Karpas-422 (cell line): Measurements from ENCODE around the gene NFKBIZ. TPM values are rescaled to one million over a fixed set of nuclear protein-coding genes. Genes with fewer than 3 reads are reported as not detected.

Source experiments
- DNase-seq: peaks from one replicate; pipeline ENCODE4 v3.0.0-alpha.2; 2015
- H2AFZ ChIP-seq: fragments of 200-600 bp; sonication (generic); 2 replicates; pipeline ENCODE4 v1.6.1; 2014; ENCODE audit warnings: antibody characterized with exemption, low read length, mixed read lengths
- H3K27ac ChIP-seq: fragments of 200-600 bp; sonication (generic); 2 replicates; pipeline ENCODE4 v1.5.1; 2014; ENCODE audit warnings: mild to moderate bottlenecking, low read length, moderate library complexity
- H3K27me3 ChIP-seq: fragments of 200-600 bp; sonication (generic); 2 replicates; pipeline ENCODE4 v1.6.1; 2014; ENCODE audit warnings: low read length, mixed read lengths
- H3K36me3 ChIP-seq: fragments of 200-600 bp; sonication (generic); 2 replicates; pipeline ENCODE4 v1.6.1; 2014; ENCODE audit warnings: low read length, mixed read lengths; ENCODE audit not compliant: insufficient read depth
- H3K4me1 ChIP-seq: fragments of 200-600 bp; sonication (generic); 2 replicates; pipeline ENCODE4 v1.6.1; 2014; ENCODE audit warnings: mild to moderate bottlenecking, low read length, mixed read lengths
- H3K4me2 ChIP-seq: fragments of 200-600 bp; sonication (generic); 2 replicates; pipeline ENCODE4 v1.6.1; 2014; ENCODE audit warnings: low read length, low read depth, mild to moderate bottlenecking; ENCODE audit not compliant: poor library complexity, severe bottlenecking
- H3K4me3 ChIP-seq: fragments of 200-600 bp; sonication (generic); 2 replicates; pipeline ENCODE4 v1.5.1; 2014; ENCODE audit warnings: mild to moderate bottlenecking, antibody characterized with exemption, low read length, mixed read lengths
- H3K79me2 ChIP-seq: fragments of 200-600 bp; sonication (generic); 2 replicates; pipeline ENCODE4 v1.6.1; 2014; ENCODE audit warnings: mild to moderate bottlenecking, low read length, mixed read lengths
- H3K9ac ChIP-seq: fragments of 200-600 bp; sonication (generic); 2 replicates; pipeline ENCODE4 v1.6.0; 2014; ENCODE audit warnings: low read length
- H3K9me2 ChIP-seq: fragments of 200-600 bp; sonication (generic), shearing (Covaris generic); replicated peaks from 2 replicates; pipeline ENCODE4 v1.6.0; 2014; ENCODE audit warnings: mild to moderate bottlenecking, low read length, moderate library complexity; ENCODE audit not compliant: insufficient read depth
- H3K9me3 ChIP-seq: fragments of 300-700, 200-600 bp; sonication (generic); 2 replicates; pipeline ENCODE4 v1.6.1; 2014; ENCODE audit warnings: low read length, mixed read lengths
- H4K20me1 ChIP-seq: fragments of 200-600 bp; sonication (generic); 2 replicates; pipeline ENCODE4 v1.6.1; 2014; ENCODE audit warnings: mild to moderate bottlenecking, antibody characterized with exemption, low read length, low read depth; ENCODE audit not compliant: insufficient read depth
- total RNA-seq: library from RNA; depleted of rRNA; stranded (reverse); fragments of >200 nt; shearing (Covaris generic); gene quantifications from 2 replicates; pipeline ENCODE4 v1.2.3, GENCODE V29; 2014; ENCODE audit warnings: low replicate concordance

NFKBIZ gene
- total RNA-seq, 1 experiment from 2014 or later, result 6.3 TPM

- Histone ChIP-seq H3K27ac (no peak overlapping the region), H4K20me1 (no peaks in the 10 kb centered on the region), H3K9me3 (no peaks in the 10 kb centered on the region), H3K79me2 (no peaks in the 10 kb centered on the region), H3K4me1 (no peaks in the 10 kb centered on the region), H3K9me2 (no peaks in the 10 kb centered on the region), H3K36me3 (no peaks in the 10 kb centered on the region), H3K4me2 (no peak overlapping the region), H3K9ac (no peak overlapping the region), H2AFZ (no peak overlapping the region), H3K27me3 (no peaks in the 10 kb centered on the region), H3K4me3 (no peak overlapping the region)
- DNase-seq, result no peak
Measured at GRCh38 chr3:101867511-101867910, 18.2 kb downstream of the NFKBIZ start.

- DNase-seq, result no peak
- H3K79me2 ChIP-seq, result no peaks in the 10 kb centered on the region
- no peak overlapping the region for H2AFZ ChIP-seq
- H3K4me2 ChIP-seq, result no peak overlapping the region
- H3K9me2 ChIP-seq, result no peaks in the 10 kb centered on the region
- H3K36me3 ChIP-seq, result no peaks in the 10 kb centered on the region
- H3K27me3 ChIP-seq, result no peaks in the 10 kb centered on the region
- no peak overlapping the region for H3K27ac ChIP-seq
- no peak overlapping the region for H3K9ac ChIP-seq
- H4K20me1 ChIP-seq, result no peaks in the 10 kb centered on the region
- H3K9me3 ChIP-seq, result no peaks in the 10 kb centered on the region
- H3K4me3 ChIP-seq, result no peak overlapping the region
- H3K4me1 ChIP-seq, result no peaks in the 10 kb centered on the region
Measured at GRCh38 chr3:101867996-101868395, 18.7 kb downstream of the NFKBIZ start.

DNA sequence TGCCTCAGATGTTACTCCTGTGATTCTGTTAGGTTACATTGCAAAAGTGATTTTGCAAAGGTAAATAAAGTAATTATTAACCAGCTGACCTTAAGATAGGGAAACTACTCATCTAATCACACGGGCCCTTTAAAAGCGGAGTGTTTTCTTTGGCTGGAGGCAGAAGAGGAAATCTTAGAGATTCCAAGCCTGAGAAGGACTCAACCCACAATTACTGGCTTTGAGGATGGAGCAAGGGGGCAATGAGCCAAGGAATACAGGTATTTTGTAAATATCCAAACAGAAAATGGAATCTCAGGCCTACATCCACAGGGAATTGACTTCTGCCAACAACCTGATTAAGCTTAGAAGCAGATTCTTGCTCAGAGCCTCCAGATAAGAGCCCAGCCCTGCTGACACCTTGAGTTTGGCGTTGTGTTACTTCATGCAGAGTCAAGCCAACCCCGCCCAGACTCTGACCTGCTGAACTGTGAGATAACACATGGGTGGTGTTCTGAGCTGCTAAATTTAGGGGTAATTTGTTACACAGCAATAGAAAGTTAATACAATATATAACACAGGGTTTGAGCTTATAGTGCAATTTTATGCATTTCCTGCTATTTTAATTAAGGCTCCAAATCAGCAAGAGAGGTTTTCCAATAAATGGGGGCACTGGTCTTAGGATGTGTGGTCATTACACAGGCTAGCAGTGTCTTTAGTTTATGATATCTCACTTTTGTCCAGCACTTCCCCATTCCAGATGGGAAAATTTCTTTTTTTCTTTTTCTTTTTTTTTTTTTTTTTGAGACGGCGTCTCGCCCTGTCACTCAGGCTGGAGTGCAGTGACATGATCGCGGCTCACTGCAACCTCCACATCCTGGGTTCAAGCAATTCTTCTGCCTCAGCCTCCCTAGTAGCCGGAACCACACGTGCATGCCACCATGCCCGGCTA, 19.5 kb downstream of the NFKBIZ start:
- Histone ChIP-seq H3K4me2 (no peak overlapping the region), H3K27ac (no peak overlapping the region), H3K36me3 (no peaks in the 10 kb centered on the region), H2AFZ (no peak overlapping the region), H3K9me3 (no peaks in the 10 kb centered on the region), H3K79me2 (no peaks in the 10 kb centered on the region), H3K4me3 (no peak overlapping the region), H3K27me3 (no peaks in the 10 kb centered on the region), H4K20me1 (no peaks in the 10 kb centered on the region), H3K9me2 (no peaks in the 10 kb centered on the region), H3K9ac (no peak overlapping the region), H3K4me1 (no peaks in the 10 kb centered on the region)
- DNase-seq, result no peak

DNA sequence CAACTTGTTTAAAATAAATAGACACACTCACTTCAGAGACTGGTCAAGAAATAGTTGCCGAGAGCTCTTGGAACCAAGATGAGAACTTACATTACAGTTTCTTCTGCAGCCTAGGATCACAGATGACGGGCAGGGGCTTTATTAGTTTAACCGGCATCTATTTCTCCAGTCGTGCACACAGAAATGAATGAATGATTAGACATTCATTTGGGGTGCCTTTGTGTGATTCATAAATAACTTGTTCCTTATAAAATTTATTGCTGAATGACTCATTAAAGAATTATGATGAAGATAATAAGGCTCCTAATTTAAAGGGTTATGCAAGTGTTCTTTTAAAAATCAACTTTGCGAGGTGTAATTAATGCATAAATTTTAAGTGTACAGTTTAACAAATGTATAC, 20.8 kb downstream of the NFKBIZ start:
- no peaks in the 10 kb centered on the region for H3K79me2 ChIP-seq
- no peak for DNase-seq
- no peaks in the 10 kb centered on the region for H4K20me1 ChIP-seq
- H2AFZ ChIP-seq, result no peak overlapping the region
- H3K9ac ChIP-seq, result no peak overlapping the region
- H3K9me2 ChIP-seq, result no peaks in the 10 kb centered on the region
- H3K27me3 ChIP-seq, result no peaks in the 10 kb centered on the region
- no peak overlapping the region for H3K27ac ChIP-seq
- H3K9me3 ChIP-seq, result no peaks in the 10 kb centered on the region
- no peak overlapping the region for H3K4me2 ChIP-seq
- H3K4me1 ChIP-seq, result no peaks in the 10 kb centered on the region
- H3K4me3 ChIP-seq, result no peak overlapping the region
- H3K36me3 ChIP-seq, result no peaks in the 10 kb centered on the region

DNA sequence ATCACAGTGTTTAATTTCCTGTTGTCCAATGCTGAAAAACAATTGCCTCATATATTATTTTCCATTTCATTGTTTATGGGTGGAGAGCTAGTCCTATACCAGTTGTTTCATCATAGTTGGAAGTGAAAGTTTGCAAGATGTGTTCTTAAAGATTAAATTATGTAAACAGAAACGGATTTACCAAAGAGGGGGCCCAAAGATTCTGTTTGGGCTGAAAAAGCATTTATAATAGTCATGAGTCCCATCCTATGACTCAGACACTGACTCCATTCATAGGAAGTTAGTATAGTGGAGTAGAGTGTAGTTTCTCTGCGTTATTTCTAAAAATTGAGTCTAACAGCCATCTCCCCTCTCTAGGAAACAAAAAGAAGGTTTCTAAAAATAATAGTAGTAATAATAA, 24.3 kb downstream of the NFKBIZ start:
- Histone ChIP-seq H4K20me1 (no peaks in the 10 kb centered on the region), H3K27ac (no peak overlapping the region), H3K4me3 (no peak overlapping the region), H3K79me2 (no peaks in the 10 kb centered on the region), H3K36me3 (no peaks in the 10 kb centered on the region), H3K27me3 (no peaks in the 10 kb centered on the region), H2AFZ (no peak overlapping the region), H3K9me2 (no peaks in the 10 kb centered on the region), H3K9me3 (no peaks in the 10 kb centered on the region), H3K4me2 (no peak overlapping the region), H3K9ac (no peak overlapping the region), H3K4me1 (no peaks in the 10 kb centered on the region)
- DNase-seq, result no peak

DNA sequence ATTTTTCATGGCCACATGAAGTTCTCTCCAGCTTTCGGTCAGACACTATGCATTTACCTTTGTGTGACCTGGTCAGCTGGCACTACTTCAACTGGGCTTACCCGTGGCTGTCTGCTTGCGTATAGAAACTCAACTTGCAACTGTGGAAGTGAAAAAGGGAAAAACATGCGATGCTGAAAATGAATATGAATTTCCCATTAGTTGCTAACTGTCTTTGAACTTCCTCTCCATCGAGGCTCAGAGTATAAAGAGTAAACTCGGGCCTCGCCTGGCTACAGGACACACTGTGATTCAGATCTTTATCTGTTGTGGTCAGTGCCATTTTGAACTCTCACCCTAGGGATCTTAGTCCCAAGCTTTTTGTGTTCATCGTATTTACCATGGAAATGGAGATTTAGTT, 26.8 kb downstream of the NFKBIZ start:
- Histone ChIP-seq H3K36me3 (no peaks in the 10 kb centered on the region), H3K9me2 (no peaks in the 10 kb centered on the region), H3K79me2 (no peaks in the 10 kb centered on the region), H3K9ac (no peak overlapping the region), H4K20me1 (no peaks in the 10 kb centered on the region), H3K27me3 (no peaks in the 10 kb centered on the region), H3K4me3 (no peak overlapping the region), H3K9me3 (no peaks in the 10 kb centered on the region), H3K27ac (no peak overlapping the region), H2AFZ (no peak overlapping the region), H3K4me1 (no peaks in the 10 kb centered on the region), H3K4me2 (no peak overlapping the region)
- DNase-seq, result no peak

DNA sequence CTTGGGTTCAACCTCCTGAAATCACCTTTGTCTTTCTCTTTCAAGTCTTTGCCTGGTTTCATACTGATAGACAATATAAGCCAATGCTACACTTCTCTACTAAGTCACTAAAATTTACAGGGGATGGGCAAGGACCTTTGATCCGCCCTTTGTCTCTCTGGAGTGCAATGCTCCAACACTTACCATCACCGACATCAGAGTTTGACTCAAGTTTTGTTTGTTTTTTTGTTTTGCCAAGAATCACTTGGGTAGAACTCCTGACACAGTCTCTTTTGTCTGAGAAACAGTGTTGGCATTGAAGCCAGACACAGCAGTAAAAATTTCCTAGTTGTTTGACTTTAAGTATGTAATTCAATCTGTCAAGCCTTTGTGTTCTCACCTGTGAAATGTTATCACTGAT, 29.3 kb downstream of the NFKBIZ start:
- Histone ChIP-seq H2AFZ (no peak overlapping the region), H3K36me3 (no peaks in the 10 kb centered on the region), H3K79me2 (no peaks in the 10 kb centered on the region), H4K20me1 (no peaks in the 10 kb centered on the region), H3K9me2 (0 out of 2 replicates have a peak, but pooled peaks cover 4% of the 10 kb centered on the region), H3K9me3 (no peaks in the 10 kb centered on the region), H3K27me3 (no peaks in the 10 kb centered on the region), H3K4me1 (no peaks in the 10 kb centered on the region), H3K27ac (no peak overlapping the region), H3K4me3 (no peak overlapping the region), H3K9ac (no peak overlapping the region), H3K4me2 (no peak overlapping the region)
- DNase-seq, result no peak

- Histone ChIP-seq H4K20me1 (no peaks in the 10 kb centered on the region), H3K36me3 (no peaks in the 10 kb centered on the region), H3K9me2 (0 out of 2 replicates have a peak, but pooled peaks cover 4% of the 10 kb centered on the region), H3K4me1 (no peaks in the 10 kb centered on the region), H3K9me3 (no peaks in the 10 kb centered on the region), H3K4me2 (no peak overlapping the region), H3K27ac (no peak overlapping the region), H3K9ac (no peak overlapping the region), H3K79me2 (no peaks in the 10 kb centered on the region), H3K4me3 (no peak overlapping the region), H3K27me3 (no peaks in the 10 kb centered on the region), H2AFZ (no peak overlapping the region)
- DNase-seq, result no peak
Measured at GRCh38 chr3:101879102-101879501, 29.8 kb downstream of the NFKBIZ start.
